Activated CD8-positive, alpha-beta memory T cell treated with anti-CD3 and anti-CD28 coated beads for 1 hour (primary cell): ENCODE results near the gene EPB41L4A.
"Not testable (repeated sequence)": the region's sequence is repeated elsewhere in the genome, so short reads cannot be mapped to it uniquely, and the experiment has no call there.

Experiments
- DNase-seq, 2 donors: peaks; one replicate each; pipeline ENCODE4 v3.0.0-alpha.2; 2020; ENCODE audit warnings: low read depth in 1 of 2; ENCODE audit errors: extremely low read depth in 1 of 2

EPB41L4A gene

GRCh38 chr5:112401924-112402323, 17.2 kb downstream of the EPB41L4A start:
- DNase-seq = no peak

GRCh38 chr5:112397690-112398089, 21.4 kb downstream of the EPB41L4A start:
- no peak for DNase-seq

GRCh38 chr5:112396430-112396829, 22.6 kb downstream of the EPB41L4A start:
- DNase-seq = no peak

GRCh38 chr5:112395299-112395698, 23.8 kb downstream of the EPB41L4A start:
- not testable (repeated sequence) for DNase-seq

- no peak for DNase-seq
Measured at GRCh38 chr5:112390327-112390726, 28.8 kb downstream of the EPB41L4A start.

GRCh38 chr5:112388739-112389138, 30.3 kb downstream of the EPB41L4A start:
- no peak for DNase-seq

GRCh38 chr5:112388074-112388473, 31.0 kb downstream of the EPB41L4A start:
- DNase-seq = no peak

- no peak for DNase-seq
Measured at GRCh38 chr5:112386766-112387165, 32.3 kb downstream of the EPB41L4A start.

- no peak for DNase-seq
Measured at GRCh38 chr5:112385969-112386368, 33.1 kb downstream of the EPB41L4A start.

GRCh38 chr5:112385566-112385965, 33.5 kb downstream of the EPB41L4A start:
- no peak for DNase-seq

GRCh38 chr5:112384523-112384922, 34.6 kb downstream of the EPB41L4A start:
- no peak for DNase-seq

GRCh38 chr5:112382886-112383285, 36.2 kb downstream of the EPB41L4A start:
- no peak for DNase-seq

GRCh38 chr5:112381521-112381920, 37.6 kb downstream of the EPB41L4A start:
- DNase-seq = no peak

GRCh38 chr5:112379542-112380325, 39.3 kb downstream of the EPB41L4A start:
- no peak for DNase-seq

- DNase-seq = no peak
Measured at GRCh38 chr5:112374818-112375217, 44.3 kb downstream of the EPB41L4A start.

- no peak for DNase-seq
Measured at GRCh38 chr5:112374356-112374755, 44.7 kb downstream of the EPB41L4A start.

GRCh38 chr5:112373885-112374284, 45.2 kb downstream of the EPB41L4A start:
- DNase-seq = no peak

- no peak for DNase-seq
Measured at GRCh38 chr5:112372543-112372942, 46.5 kb downstream of the EPB41L4A start.

- DNase-seq = no peak
Measured at GRCh38 chr5:112371067-112371466, 48.0 kb downstream of the EPB41L4A start.

GRCh38 chr5:112367400-112367799, 51.7 kb downstream of the EPB41L4A start:
- no peak for DNase-seq

- no peak for DNase-seq
Measured at GRCh38 chr5:112366987-112367386, 52.1 kb downstream of the EPB41L4A start.

GRCh38 chr5:112360740-112361139, 58.3 kb downstream of the EPB41L4A start:
- DNase-seq = not testable (repeated sequence)
